ENCODE data around the gene RTL10.

DNA sequence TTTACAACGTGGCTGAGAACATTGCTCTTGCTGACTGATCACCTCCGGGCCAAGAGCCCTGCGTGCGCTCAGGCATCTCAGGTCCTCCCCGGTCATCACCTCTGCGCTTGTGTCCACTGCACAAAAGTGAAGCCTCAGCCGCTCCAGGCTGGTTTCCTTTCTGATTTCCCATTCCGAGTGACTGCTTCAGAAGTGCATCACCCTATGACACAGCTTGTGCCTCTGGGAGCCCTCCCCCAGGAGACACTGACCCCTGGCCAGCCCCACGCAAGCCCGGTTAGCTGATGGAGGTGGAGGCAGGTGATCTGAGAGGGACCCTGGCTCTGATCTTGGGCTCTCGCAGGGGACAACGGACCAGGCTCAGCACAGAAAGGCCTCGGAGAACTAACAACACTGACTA lies 38.3 kb upstream of the RTL10 start:
- TF ChIP-seq MXI1 (IDR thresholded peaks at IDR 0.05; ENCODE audit: borderline replicate concordance, low read depth, low read length): no peak
- TF ChIP-seq, protein P1, sequence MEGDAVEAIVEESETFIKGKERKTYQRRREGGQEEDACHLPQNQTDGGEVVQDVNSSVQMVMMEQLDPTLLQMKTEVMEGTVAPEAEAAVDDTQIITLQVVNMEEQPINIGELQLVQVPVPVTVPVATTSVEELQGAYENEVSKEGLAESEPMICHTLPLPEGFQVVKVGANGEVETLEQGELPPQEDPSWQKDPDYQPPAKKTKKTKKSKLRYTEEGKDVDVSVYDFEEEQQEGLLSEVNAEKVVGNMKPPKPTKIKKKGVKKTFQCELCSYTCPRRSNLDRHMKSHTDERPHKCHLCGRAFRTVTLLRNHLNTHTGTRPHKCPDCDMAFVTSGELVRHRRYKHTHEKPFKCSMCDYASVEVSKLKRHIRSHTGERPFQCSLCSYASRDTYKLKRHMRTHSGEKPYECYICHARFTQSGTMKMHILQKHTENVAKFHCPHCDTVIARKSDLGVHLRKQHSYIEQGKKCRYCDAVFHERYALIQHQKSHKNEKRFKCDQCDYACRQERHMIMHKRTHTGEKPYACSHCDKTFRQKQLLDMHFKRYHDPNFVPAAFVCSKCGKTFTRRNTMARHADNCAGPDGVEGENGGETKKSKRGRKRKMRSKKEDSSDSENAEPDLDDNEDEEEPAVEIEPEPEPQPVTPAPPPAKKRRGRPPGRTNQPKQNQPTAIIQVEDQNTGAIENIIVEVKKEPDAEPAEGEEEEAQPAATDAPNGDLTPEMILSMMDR (conservative IDR thresholded peaks at IDR 0.05; ENCODE audit: low read depth, low read length): no peak
- TF ChIP-seq RAD21 (IDR thresholded peaks at IDR 0.05; ENCODE audit: low read length): no peak
- TF ChIP-seq BHLHE40 (IDR thresholded peaks at IDR 0.05; ENCODE audit: low read depth, low read length): no peak
- no peak for TF ChIP-seq RFX5 (IDR thresholded peaks at IDR 0.05; ENCODE audit: low read depth, low read length)
- TF ChIP-seq FOS (IDR thresholded peaks at IDR 0.05; ENCODE audit: low read depth, low read length): no peak
- TF ChIP-seq MAZ (IDR thresholded peaks at IDR 0.05; ENCODE audit: borderline replicate concordance, low read depth, low read length): no peak
- no peak for TF ChIP-seq RCOR1 (IDR thresholded peaks at IDR 0.05; ENCODE audit: insufficient replicate concordance, low read length)
- no peak for TF ChIP-seq CEBPB (IDR thresholded peaks at IDR 0.05; ENCODE audit: low read depth, low read length)
- TF ChIP-seq, protein P2, sequence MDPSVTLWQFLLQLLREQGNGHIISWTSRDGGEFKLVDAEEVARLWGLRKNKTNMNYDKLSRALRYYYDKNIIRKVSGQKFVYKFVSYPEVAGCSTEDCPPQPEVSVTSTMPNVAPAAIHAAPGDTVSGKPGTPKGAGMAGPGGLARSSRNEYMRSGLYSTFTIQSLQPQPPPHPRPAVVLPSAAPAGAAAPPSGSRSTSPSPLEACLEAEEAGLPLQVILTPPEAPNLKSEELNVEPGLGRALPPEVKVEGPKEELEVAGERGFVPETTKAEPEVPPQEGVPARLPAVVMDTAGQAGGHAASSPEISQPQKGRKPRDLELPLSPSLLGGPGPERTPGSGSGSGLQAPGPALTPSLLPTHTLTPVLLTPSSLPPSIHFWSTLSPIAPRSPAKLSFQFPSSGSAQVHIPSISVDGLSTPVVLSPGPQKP (IDR thresholded peaks at IDR 0.05; ENCODE audit: borderline replicate concordance, low read depth, low read length): no peak
- TF ChIP-seq POLR2A (IDR thresholded peaks at IDR 0.05; ENCODE audit: low read depth, low read length): no peak
- TF ChIP-seq MAFK (IDR thresholded peaks at IDR 0.05; ENCODE audit: low read depth, low read length): no peak
- TF ChIP-seq, protein P3, sequence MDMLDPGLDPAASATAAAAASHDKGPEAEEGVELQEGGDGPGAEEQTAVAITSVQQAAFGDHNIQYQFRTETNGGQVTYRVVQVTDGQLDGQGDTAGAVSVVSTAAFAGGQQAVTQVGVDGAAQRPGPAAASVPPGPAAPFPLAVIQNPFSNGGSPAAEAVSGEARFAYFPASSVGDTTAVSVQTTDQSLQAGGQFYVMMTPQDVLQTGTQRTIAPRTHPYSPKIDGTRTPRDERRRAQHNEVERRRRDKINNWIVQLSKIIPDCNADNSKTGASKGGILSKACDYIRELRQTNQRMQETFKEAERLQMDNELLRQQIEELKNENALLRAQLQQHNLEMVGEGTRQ (IDR thresholded peaks at IDR 0.05; ENCODE audit: low read depth, low read length): no peak
